SJCRH30 (cell line): Measurements from ENCODE around the gene CACNA1D. TPM values are rescaled to one million over a fixed set of nuclear protein-coding genes. Genes with fewer than 3 reads are reported as not detected.
"Not testable (repeated sequence)": the region's sequence is repeated elsewhere in the genome, so short reads cannot be mapped to it uniquely, and the experiment has no call there.

ENCODE experiments used
- DNase-seq, 2 experiments: peaks; one replicate each; pipeline ENCODE4 v3.0.0-alpha.2; 2015 to 2020
- H3K27ac ChIP-seq: fragments of 250-450 bp; sonication (Bioruptor Pico); 2 replicates; pipeline ENCODE4 v1.5.1; 2020; ENCODE audit warnings: mild to moderate bottlenecking, moderate library complexity
- H3K27me3 ChIP-seq: fragments of 250-450 bp; sonication (Bioruptor Pico); 2 replicates; pipeline ENCODE4 v1.5.1; 2020; ENCODE audit warnings: mild to moderate bottlenecking, moderate library complexity
- H3K36me3 ChIP-seq: fragments of 250-450 bp; sonication (Bioruptor Pico); 2 replicates; pipeline ENCODE4 v1.5.1; 2020; ENCODE audit warnings: mild to moderate bottlenecking, moderate library complexity
- H3K4me1 ChIP-seq: fragments of 250-450 bp; sonication (Bioruptor Pico); 2 replicates; pipeline ENCODE4 v1.5.1; 2020; ENCODE audit warnings: mild to moderate bottlenecking, moderate library complexity
- H3K4me3 ChIP-seq: fragments of 250-450 bp; sonication (Bioruptor Pico); 2 replicates; pipeline ENCODE4 v1.5.1; 2020; ENCODE audit warnings: mild to moderate bottlenecking, moderate library complexity
- H3K9me3 ChIP-seq: fragments of 250-450 bp; sonication (Bioruptor Pico); replicated peaks from 2 replicates; pipeline ENCODE4 v1.5.1; 2020; ENCODE audit warnings: mild to moderate bottlenecking, moderate library complexity
- total RNA-seq: library from RNA; depleted of rRNA; stranded (reverse); fragments of >200 nt; shearing (Covaris generic); gene quantifications from 2 replicates; pipeline ENCODE4 v1.2.3, GENCODE V29; 2014

The CACNA1D gene
- total RNA-seq, 1 experiment from 2014 or later: not detected

- no peaks in the 10 kb centered on the region for H3K9me3 ChIP-seq
- no peak overlapping the region for H3K4me3 ChIP-seq
- H3K4me1 ChIP-seq: no peaks in the 10 kb centered on the region
- H3K36me3 ChIP-seq: no peaks in the 10 kb centered on the region
- DNase-seq: no peak
- H3K27me3 ChIP-seq: no peaks in the 10 kb centered on the region
- no peak overlapping the region for H3K27ac ChIP-seq
Observed at GRCh38 chr3:53646723-53647122, 152.3 kb downstream of the CACNA1D start.

DNA sequence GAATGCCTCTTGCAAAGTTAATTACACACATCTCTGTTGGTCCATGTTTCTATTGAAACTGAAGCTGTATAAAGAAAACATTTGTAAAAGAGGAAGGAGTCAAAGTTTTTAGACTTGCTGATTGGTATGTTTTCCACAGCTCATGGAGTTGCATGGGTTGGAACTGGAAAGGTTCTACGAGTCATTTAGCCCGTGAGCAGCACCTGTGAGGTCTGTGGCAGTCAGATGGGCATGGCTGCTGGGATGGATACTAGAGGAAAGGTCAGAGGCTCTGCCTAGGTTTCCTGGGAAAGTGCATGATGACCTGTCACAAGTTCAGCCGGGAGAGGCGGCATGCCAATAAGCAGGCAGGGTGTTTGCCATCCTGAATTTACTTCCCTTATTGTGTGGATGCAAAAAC, 155.4 kb downstream of the CACNA1D start:
- Histone ChIP-seq H3K36me3 (no peaks in the 10 kb centered on the region), H3K27ac (no peak overlapping the region), H3K4me1 (no peaks in the 10 kb centered on the region), H3K27me3 (no peaks in the 10 kb centered on the region), H3K9me3 (no peaks in the 10 kb centered on the region), H3K4me3 (no peak overlapping the region)
- DNase-seq: no peak

DNA sequence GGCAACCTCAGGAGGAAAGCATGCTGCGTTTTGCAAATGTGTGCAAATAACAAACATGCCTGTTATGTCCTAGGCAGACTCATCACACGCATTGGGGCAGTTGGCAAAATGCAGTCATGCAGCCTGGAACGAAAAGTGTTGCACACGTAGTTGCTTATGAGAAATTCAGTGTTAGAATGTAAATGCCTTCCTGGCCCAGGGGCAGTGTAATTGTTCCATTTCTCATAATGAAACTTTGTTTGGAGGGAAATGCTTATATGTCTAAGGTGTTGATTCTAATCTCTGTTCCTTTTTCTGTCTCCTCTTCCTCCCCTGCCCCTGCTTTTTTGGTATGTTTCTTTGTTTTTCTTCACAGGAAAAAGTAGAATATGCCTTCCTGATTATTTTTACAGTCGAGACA, 156.0 kb downstream of the CACNA1D start:
- Histone ChIP-seq H3K27ac (no peak overlapping the region), H3K9me3 (no peaks in the 10 kb centered on the region), H3K4me3 (no peak overlapping the region), H3K4me1 (no peaks in the 10 kb centered on the region), H3K36me3 (no peaks in the 10 kb centered on the region), H3K27me3 (no peaks in the 10 kb centered on the region)
- DNase-seq: no peak

GRCh38 chr3:53650928-53651661, 156.7 kb downstream of the CACNA1D start:
- H3K27ac ChIP-seq: no peak overlapping the region
- DNase-seq: no peak

GRCh38 chr3:53651927-53652326, 157.5 kb downstream of the CACNA1D start:
- H3K4me1 ChIP-seq: no peaks in the 10 kb centered on the region
- no peak for DNase-seq
- H3K9me3 ChIP-seq: no peaks in the 10 kb centered on the region

More at GRCh38 chr3:53650928-53651661, 156.7 kb downstream of the CACNA1D start:
- Histone ChIP-seq H3K4me1 (no peaks in the 10 kb centered on the region), H3K4me3 (no peak overlapping the region), H3K27me3 (no peaks in the 10 kb centered on the region), H3K9me3 (no peaks in the 10 kb centered on the region), H3K36me3 (no peaks in the 10 kb centered on the region)

DNA sequence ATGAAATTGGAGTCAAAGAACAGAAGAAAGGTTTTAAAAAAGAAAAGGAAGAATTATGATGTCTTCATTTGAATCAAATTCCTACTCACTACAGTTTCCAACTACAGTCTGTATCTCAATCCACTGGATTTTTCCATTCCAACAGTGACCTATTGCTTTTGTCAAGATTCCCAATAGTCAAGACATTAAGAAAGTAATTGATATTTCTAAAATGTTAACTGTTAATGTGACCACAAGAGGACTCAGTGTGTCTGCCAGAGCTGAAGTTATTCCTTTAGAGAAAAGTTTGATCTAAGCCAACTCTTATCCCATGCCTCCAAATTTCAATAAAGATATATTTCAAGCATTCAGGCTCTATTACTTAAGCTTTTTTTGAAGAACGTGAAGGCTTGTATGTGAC, 163.2 kb downstream of the CACNA1D start:
- H3K4me3 ChIP-seq: no peak overlapping the region
- H3K36me3 ChIP-seq: no peaks in the 10 kb centered on the region
- no peaks in the 10 kb centered on the region for H3K9me3 ChIP-seq
- no peaks in the 10 kb centered on the region for H3K27me3 ChIP-seq
- H3K4me1 ChIP-seq: no peaks in the 10 kb centered on the region
- H3K27ac ChIP-seq: no peak overlapping the region
- no peak for DNase-seq

More at GRCh38 chr3:53651927-53652326, 157.5 kb downstream of the CACNA1D start:
- H3K27ac ChIP-seq: no peak overlapping the region
- H3K36me3 ChIP-seq: no peaks in the 10 kb centered on the region
- H3K4me3 ChIP-seq: no peak overlapping the region
- no peaks in the 10 kb centered on the region for H3K27me3 ChIP-seq

GRCh38 chr3:53658613-53659193, 164.3 kb downstream of the CACNA1D start:
- Histone ChIP-seq H3K27me3 (no peaks in the 10 kb centered on the region), H3K9me3 (no peaks in the 10 kb centered on the region), H3K4me1 (no peaks in the 10 kb centered on the region), H3K4me3 (no peak overlapping the region), H3K36me3 (no peaks in the 10 kb centered on the region), H3K27ac (no peak overlapping the region)
- no peak for DNase-seq

- Histone ChIP-seq H3K27me3 (no peaks in the 10 kb centered on the region), H3K36me3 (no peaks in the 10 kb centered on the region), H3K4me1 (no peaks in the 10 kb centered on the region), H3K9me3 (no peaks in the 10 kb centered on the region), H3K4me3 (no peak overlapping the region), H3K27ac (no peak overlapping the region)
- no peak for DNase-seq
Observed at GRCh38 chr3:53659996-53660395, 165.6 kb downstream of the CACNA1D start.

DNA sequence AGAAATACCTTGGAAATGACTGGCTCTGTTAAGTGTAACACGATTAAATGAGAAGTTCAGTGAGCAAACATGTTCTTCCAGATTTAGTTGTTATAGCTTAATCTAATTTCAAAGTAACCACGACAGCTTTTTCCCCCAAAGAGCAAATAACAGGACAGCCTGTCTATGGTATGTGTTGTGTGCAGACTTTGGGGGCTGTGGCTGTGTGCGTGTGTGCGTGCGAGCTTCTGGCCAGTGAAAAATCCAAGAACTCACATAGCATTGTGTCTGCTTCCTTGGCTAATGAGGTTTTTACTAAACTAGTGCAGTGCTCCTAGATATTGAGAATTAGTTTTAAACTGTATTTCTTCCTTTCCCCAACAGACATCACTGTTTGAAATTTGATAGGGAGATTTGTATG, 167.1 kb downstream of the CACNA1D start:
- no peaks in the 10 kb centered on the region for H3K9me3 ChIP-seq
- no peaks in the 10 kb centered on the region for H3K4me1 ChIP-seq
- DNase-seq: no peak
- H3K27me3 ChIP-seq: no peaks in the 10 kb centered on the region
- no peaks in the 10 kb centered on the region for H3K36me3 ChIP-seq
- H3K4me3 ChIP-seq: no peak overlapping the region
- H3K27ac ChIP-seq: no peak overlapping the region

- H3K36me3 ChIP-seq, H3K9me3 ChIP-seq, H3K27ac ChIP-seq, H3K4me1 ChIP-seq, H3K27me3 ChIP-seq, DNase-seq, H3K4me3 ChIP-seq: not testable (repeated sequence)
Observed at GRCh38 chr3:53664812-53665211, 170.4 kb downstream of the CACNA1D start.

DNA sequence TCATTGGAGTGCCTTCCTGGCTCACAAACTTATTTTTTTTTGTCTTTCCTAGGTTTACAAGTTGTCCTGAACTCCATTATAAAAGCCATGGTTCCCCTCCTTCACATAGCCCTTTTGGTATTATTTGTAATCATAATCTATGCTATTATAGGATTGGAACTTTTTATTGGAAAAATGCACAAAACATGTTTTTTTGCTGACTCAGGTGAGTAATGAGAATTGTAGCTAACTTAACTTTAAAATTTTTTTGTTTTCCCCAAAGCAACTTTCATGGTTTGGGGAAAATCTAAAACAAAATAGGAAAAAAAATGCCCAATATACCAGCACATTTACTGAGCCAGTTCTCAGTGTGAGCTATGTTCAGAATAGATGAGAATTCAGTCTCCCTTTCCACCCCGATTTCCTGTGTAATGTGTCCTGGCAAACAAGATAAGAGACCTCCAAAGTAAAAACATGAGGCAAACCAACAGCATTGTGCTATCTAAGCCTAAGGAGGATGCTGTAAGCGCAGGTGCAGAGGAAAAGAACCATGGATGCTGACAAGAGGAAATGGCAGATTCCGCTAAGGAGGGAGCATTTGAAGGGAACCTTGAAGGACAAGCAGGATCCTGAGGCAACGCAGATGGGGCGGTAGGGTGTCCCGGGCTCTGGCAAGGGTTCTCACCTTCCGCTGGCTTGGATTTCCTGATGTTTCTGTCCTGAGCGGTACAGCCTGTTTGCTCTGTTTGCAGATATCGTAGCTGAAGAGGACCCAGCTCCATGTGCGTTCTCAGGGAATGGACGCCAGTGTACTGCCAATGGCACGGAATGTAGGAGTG, 171.4 kb downstream of the CACNA1D start:
- Histone ChIP-seq H3K4me1 (no peaks in the 10 kb centered on the region), H3K9me3 (no peaks in the 10 kb centered on the region), H3K4me3 (no peak overlapping the region), H3K36me3 (no peaks in the 10 kb centered on the region), H3K27ac (no peak overlapping the region), H3K27me3 (no peaks in the 10 kb centered on the region)
- no peak for DNase-seq

- no peaks in the 10 kb centered on the region for H3K9me3 ChIP-seq
- peak in 1 of 2 experiments; percentile 7 for DNase-seq
- no peaks in the 10 kb centered on the region for H3K4me1 ChIP-seq
- no peak overlapping the region for H3K4me3 ChIP-seq
- no peaks in the 10 kb centered on the region for H3K27me3 ChIP-seq
- H3K27ac ChIP-seq: no peak overlapping the region
- H3K36me3 ChIP-seq: no peaks in the 10 kb centered on the region
Observed at GRCh38 chr3:53668872-53669271, 174.5 kb downstream of the CACNA1D start.

- no peak for DNase-seq
- H3K9me3 ChIP-seq: no peaks in the 10 kb centered on the region
- no peak overlapping the region for H3K4me3 ChIP-seq
- no peaks in the 10 kb centered on the region for H3K36me3 ChIP-seq
- H3K4me1 ChIP-seq: no peaks in the 10 kb centered on the region
- H3K27me3 ChIP-seq: no peaks in the 10 kb centered on the region
- H3K27ac ChIP-seq: no peak overlapping the region
Observed at GRCh38 chr3:53670721-53671120, 176.3 kb downstream of the CACNA1D start.

GRCh38 chr3:53671192-53671960, 177.0 kb downstream of the CACNA1D start:
- Histone ChIP-seq H3K4me1 (no peaks in the 10 kb centered on the region), H3K4me3 (no peak overlapping the region), H3K36me3 (no peaks in the 10 kb centered on the region), H3K9me3 (no peaks in the 10 kb centered on the region), H3K27me3 (no peaks in the 10 kb centered on the region), H3K27ac (no peak overlapping the region)
- DNase-seq: no peak

- H3K27me3 ChIP-seq: no peaks in the 10 kb centered on the region
- no peaks in the 10 kb centered on the region for H3K36me3 ChIP-seq
- DNase-seq: no peak
- no peaks in the 10 kb centered on the region for H3K9me3 ChIP-seq
- H3K27ac ChIP-seq: no peak overlapping the region
- H3K4me1 ChIP-seq: no peaks in the 10 kb centered on the region
- H3K4me3 ChIP-seq: no peak overlapping the region
Observed at GRCh38 chr3:53671961-53672299, 177.5 kb downstream of the CACNA1D start.
